Putamen (tissue), 1 donor: Measurements from ENCODE around the gene ZCWPW1.
"Not testable (repeated sequence)": the region's sequence is repeated elsewhere in the genome, so short reads cannot be mapped to it uniquely, and the experiment has no call there.

ENCODE experiments used
- DNase-seq: peaks from one replicate; pipeline ENCODE4 v3.0.0-alpha.2; 2016; ENCODE audit warnings: low spot score

ZCWPW1 gene

GRCh38 chr7:100453854-100454253 lies 25.4 kb upstream of the ZCWPW1 start:
- DNase-seq: not testable (repeated sequence)

GRCh38 chr7:100452513-100452912 lies 24.0 kb upstream of the ZCWPW1 start:
- DNase-seq: no peak

- DNase-seq: no peak
Measured at GRCh38 chr7:100449190-100449795, 20.8 kb upstream of the ZCWPW1 start.

DNA sequence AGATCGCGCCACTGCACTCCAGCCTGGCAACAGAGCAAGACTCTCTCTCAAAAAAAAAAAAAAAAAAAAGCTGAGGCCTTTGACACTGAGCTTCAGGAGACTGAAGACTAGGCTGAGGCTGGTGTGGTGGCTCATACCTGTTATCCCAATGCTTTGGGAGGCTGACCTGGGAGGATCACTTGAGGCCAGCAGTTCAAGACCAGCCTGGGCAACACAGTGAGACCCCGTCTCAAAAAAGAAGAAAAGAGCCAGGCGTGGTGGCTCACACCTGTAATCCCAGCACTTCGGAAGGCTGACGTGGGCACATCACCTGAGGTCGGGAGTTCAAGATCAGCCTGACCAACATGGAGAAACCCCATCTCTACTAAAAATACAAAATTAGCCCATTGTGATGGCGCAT lies 18.9 kb upstream of the ZCWPW1 start:
- not testable (repeated sequence) for DNase-seq

DNA sequence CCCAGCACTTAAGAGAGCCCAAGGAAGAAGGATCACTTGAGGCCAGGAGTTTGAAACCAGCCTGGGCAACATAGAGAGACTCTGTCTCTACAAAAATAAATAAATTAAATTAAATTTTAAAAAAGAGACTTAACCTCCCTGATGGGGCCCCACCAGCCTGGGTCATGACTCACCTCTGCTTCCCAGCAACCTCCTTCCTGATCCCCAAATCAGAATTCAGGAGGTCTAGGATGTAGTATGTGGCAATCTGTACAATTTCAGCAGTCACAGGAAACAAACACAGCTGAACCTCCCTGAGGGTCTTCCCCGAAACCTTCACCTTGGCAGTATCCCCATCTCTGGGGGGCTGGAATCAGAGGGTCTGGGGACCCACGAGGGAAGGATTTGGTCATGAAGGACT lies 17.5 kb upstream of the ZCWPW1 start:
- no peak for DNase-seq

DNA sequence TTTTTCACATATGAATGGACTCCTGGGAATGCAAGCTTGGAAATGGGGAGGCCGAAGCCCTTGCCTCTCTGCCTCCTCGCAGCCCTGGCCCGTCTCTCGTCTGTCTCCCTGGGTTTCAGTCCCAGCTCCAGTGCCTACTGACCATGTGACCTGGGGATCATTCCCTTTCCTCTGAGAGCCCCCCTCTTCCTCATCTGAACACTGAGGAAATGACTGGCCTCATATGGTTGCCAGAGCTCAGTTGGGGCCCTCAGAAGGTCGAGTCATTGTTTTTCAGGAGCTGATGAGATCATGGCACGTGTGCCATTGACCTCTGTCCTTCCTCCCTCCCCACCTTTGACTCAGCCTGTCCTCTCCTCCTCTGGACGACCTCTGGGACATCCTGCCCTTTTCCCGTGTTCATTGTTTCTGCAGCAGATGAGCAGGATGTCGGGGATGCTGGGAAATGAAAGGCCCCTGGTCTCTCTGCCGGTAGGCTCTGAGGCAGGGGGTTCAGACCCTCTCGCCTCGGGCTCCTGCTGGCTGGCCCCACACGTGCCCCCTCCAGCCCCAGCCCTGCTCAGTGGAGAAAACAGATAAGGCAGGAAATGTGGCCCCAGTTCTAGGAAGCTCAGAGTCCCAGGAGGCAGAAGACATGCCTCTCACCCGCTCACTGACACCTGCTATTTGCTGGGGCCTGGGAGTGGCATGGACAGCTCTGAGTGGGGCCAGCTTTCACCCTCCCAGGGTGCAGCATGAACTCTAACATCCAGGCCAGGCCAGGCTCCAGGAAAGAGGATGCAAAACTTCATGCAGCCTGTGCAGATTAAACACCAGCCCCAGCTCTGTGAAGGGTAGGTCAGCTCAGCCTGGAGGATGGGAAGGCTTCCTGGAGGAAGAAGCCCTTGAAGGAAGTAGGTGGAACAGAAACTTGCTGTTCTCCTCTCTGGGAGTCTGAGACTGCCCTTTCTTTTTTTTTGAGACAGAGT lies 16.1 kb upstream of the ZCWPW1 start:
- DNase-seq: no peak

DNA sequence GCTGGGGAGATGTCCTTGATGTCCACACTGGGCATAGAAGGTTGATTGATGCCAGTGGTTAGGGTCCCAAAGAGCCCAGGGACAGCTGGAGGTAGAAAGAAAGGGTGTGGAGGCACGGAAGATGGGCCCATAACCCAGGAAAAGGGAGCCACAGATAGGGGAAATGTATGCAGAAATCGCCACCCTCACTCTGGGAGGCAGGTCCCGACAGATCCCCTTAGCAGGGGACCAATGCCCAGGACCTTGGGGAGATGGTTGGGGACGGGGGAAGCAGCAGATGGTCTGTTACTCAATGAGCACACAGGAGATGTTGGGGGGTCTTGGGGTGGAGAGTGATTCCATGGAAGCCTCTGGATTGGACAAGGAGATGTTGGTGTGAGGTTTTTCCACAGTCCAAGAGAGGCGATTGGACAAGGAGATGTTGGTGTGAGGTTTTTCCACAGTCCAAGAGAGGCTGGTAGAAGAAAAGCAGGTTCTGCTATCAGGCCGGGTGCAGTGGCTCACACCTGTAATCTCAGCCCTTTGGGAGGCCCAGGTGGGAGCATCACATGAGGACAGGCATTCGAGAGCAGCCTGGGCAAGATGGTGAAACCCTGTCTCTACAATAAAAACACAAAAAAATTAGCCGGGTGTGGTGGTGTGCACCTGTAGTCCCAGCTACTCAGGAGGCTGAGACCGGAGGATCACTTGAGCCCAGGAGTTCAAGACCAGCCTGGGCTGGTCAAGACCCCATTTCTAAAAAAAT lies 14.8 kb upstream of the ZCWPW1 start:
- no peak for DNase-seq

- DNase-seq: no peak
Measured at GRCh38 chr7:100441641-100442535, 13.4 kb upstream of the ZCWPW1 start.

GRCh38 chr7:100439244-100439643 lies 10.7 kb upstream of the ZCWPW1 start:
- DNase-seq: not testable (repeated sequence)

GRCh38 chr7:100438731-100439130 lies 10.2 kb upstream of the ZCWPW1 start:
- not testable (repeated sequence) for DNase-seq

GRCh38 chr7:100438172-100438571 lies 9.7 kb upstream of the ZCWPW1 start:
- DNase-seq: no peak

GRCh38 chr7:100437150-100438100 lies 8.9 kb upstream of the ZCWPW1 start:
- DNase-seq: no peak

DNA sequence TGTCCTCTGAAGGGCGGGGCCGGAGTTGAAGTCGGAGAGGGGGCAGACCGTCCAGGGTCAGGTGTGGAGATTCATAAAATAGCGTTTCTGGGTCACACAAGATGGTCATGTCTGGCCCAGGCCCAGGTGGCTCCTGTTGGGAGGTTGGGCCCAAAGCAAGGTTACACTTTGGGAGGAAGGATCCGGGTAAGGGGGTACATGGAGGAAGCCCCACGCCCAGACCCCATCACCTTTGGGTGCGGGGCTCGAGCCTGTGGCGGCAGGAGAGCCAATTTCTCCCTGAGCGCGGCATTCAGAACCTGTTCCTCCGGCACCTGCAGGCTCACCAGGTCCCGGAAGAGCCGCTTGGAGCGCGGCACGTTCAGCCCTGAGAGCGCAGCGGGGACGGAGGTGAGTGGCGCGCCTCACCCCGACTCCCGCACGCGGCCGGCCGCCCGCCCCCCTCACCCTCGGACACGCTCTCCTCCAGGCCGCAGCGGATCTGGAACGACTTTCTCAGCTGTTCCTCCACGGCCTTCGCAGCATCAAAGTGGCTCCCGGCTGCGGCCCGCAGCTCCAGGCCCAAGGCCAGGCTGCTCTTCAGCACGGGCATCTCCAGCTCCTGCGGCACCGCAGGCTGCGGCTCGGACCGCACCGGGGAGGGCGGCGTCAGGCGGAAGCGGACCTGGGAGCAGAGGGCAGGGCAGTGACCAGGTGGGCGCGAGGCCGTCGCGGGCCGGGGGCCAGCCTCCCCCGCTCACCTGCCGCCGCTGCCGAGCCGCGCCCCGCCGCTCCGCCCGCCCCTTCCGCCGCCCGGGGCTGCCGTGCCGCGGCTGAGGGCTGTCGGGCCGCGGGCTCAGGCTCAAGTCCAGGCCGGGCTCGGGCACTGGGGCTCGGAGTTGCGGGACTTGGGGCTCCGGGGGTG lies 7.2 kb upstream of the ZCWPW1 start:
- no peak for DNase-seq

DNA sequence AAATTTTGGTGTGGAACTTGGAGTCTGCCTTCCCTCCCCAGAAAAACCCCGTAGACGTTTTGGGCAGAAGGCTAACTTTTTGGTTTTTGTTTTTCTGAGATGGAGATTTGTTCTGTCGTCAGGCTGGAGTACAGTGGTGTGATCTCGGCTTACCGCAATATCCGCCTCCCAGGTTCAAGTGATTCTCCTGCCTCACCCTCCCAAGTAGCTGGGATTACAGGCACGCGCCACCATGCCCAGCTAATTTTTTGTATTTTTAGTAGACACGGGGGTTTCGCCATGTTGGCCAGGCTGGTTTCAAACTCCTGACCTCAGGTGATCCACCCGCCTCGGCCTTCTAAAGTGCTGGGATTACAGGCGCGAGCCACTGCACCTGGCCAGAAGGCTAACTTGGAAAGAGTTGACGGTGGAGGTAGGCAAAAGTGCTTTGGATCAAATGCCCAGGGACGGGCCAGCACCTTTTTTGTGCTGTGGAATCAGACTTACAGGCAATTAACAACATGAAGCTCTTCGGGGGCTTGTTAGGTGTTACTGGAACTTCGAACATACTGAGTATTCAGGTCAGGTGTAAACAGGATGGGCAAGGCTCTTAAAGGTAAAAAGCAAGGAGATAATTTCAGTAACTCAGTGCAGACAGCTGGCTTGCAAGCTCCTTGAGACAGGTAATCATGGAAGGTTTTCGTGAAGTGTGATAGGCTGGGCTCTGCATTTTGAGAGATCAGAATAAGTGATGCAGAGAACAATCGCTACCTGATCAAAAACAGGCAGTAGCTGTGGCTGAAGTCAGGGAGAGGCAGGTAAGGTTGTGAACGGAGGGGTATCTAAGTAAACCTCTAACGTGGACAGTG lies 6.0 kb upstream of the ZCWPW1 start:
- DNase-seq: no peak

DNA sequence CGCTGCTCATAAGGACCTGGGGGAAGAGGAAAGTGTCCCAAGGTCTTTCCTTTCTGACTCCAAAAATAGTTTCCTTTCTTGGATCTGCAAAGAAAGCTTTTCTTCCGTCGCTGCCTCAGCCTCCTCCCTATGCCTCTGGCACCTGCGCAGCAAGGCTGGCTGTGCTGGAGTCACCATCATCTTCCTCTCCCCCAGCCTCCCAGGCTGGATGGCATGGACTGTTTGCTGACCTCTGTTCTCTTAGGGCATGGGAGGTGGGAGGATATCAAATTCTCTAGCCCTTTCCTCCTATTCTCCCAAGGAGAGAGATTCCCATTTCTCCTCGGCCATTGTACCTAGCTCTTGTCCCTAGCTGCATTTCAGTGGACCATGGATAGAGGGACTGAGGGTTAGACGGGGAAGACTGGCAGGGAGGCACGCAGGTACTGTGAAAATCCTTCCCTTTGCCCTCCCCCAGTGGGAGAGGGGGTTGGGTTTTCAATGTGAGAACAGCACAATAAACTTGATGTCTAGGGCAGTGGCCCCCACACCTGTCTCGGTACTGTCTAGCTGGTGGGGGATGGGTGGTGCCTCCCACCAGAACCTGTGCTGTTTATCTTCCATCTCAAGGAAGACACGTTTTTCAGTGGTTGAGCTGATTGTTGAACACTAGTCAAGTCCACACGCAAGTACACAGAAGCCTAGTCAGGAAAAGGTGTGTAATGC lies 5.2 kb upstream of the ZCWPW1 start:
- no peak for DNase-seq

GRCh38 chr7:100433276-100433591 lies 4.7 kb upstream of the ZCWPW1 start:
- DNase-seq: no peak

DNA sequence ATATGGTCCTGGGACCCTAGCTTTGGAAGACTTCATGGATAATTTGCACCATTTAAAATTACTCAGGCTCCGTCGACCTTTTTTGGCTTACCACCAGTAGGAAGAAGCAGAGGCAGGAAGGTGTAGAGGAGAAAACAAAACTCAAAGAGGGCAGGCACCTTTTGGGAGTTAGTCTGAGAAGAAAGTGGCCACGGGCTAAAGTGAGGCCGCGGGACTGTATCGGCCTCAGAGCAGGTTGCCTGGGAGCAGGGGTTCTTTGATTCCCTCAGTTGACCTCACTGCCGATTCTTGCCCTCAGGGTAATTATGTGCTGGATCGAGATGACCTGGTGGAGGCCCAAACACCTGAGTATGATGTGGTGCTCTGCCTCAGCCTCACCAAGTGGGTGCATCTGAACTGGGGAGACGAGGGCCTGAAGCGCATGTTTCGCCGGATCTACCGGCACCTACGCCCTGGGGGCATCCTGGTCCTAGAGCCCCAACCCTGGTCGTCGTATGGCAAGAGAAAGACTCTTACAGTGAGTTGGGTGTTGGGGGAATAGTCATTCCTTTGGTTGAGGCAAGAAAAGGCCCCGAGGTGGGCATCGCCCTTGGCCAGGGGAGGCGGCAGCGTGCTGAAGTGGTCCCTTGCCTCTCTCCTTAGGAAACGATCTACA lies 4.2 kb upstream of the ZCWPW1 start:
- DNase-seq: no peak
